ENCODE measurements around the gene TBC1D14. TPM values are rescaled to one million over a fixed set of nuclear protein-coding genes. Genes with fewer than 3 reads are reported as not detected.

Gene TBC1D14
- total and polyA plus RNA-seq, 2 of the 8 experiments (the other 6 are each of a cell fraction or from before 2014, with no cell fraction given), result 45.6 to 48.2 TPM

DNA sequence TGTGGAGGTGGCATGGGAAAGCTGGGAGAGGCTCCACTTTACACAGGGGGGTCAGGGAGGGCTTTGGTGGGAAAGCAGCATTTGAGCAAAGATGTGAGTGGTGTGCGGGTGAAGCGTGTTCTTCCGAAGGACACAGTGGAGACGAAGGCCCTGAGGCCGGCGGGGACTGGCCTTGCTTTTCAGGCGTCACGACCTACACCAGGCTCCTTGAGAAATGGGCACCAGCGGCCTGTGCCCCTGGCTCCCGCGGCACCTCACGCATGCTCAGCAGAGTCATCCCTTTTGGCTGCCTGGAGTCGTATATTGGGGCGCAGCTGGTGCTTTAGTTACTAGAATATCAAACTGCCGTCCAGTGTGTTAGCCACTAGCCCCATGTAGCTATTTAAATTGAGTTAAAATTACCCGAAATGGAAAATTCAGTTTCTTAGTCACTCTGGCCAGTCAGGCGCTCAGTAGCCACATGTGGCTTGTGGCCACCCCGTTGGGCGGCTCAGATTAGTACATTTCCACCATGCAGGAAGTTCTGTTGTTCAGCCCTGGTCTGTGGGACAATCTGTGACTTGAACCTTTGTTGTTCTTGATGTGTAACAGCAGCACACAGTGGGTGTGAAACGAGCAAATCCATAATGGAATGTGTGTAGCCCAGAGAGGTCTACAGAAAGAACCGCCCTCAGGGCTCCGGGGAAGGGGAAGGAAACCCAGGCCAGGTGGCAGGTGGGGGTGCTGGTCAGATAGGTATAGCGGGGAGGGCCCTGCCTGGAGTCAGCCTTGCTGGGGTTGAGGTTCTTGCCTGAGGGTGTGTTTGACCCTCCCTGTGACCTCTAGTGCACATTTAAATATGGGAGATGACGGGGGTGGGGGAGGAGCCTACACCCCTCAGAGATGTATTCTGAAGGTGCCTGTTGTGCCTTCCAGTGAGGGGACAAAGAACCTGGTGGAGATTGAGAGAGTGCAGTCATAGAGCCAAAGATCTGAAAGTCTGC lies 30.4 kb downstream of the TBC1D14 start:
- FAIRE-seq (no peak), DNase-seq (ENCODE audit: low read depth in 1 of 2, low spot score in 2 of 2) (no peak)
- H4K20me1 ChIP-seq (replicated peaks in 1 of 2; ENCODE audit: control insufficient read depth in 1 of 2, insufficient read depth in 2 of 2, low read length in 2 of 2), result peaks cover 0 to 14% of the 10 kb centered on the region in 2 experiments
- H4K5ac ChIP-seq (ENCODE audit: insufficient read length, low read depth, low read length), result no peak overlapping the region
- no peaks in the 10 kb centered on the region for H3K27me3 ChIP-seq (replicated peaks in 1 of 4; ENCODE audit: control insufficient read depth in 3 of 4, extremely low read depth in 1 of 4, insufficient read depth in 3 of 4, low read length in 3 of 4)
- H3K9me3 ChIP-seq (ENCODE audit: insufficient read depth in 2 of 2, low read depth in 1 of 2, low read length in 1 of 2), result no peaks in the 10 kb centered on the region
- H3K4me1 ChIP-seq (replicated peaks in 1 of 4; ENCODE audit: control insufficient read depth in 3 of 4, insufficient read depth in 4 of 4, low read length in 3 of 4), result peaks cover 13 to 51% (median 33%) of the 10 kb centered on the region in 4 experiments
- no peak overlapping the region for H3K56ac ChIP-seq (replicated peaks; ENCODE audit: insufficient read length, low read depth, low read length)
- POLR2A ChIA-PET (ENCODE audit: partially characterized antibody), result interaction anchor here (3.1 kb wide), 1 partner anchor 30 kb away, joined by 16 read pairs; the partner anchor contains the start of gene TBC1D14
- peak overlapping the region; percentile 18 to 28; a peak in 2 of 4 replicates for H3K4me2 ChIP-seq (ENCODE audit: insufficient read depth in 1 of 2, low read depth in 2 of 2, low read length in 2 of 2)
- no peak overlapping the region for H2AFZ ChIP-seq (ENCODE audit: low read length)
- H3K9ac ChIP-seq (replicated peaks in 1 of 4; ENCODE audit: extremely low read depth in 1 of 4, low read depth in 3 of 4, low read length in 3 of 4), result no peak overlapping the region
- H2BK20ac ChIP-seq (ENCODE audit: low read length), result no peak overlapping the region
- H2BK5ac ChIP-seq (ENCODE audit: low read depth, low read length), result peak overlapping the region; percentile 55; the same call in 1 of the 2 replicates
- H3K23ac ChIP-seq (ENCODE audit: insufficient read length), result no peak overlapping the region
- 0 out of 2 replicates have a peak overlapping the region, but pooled peaks have one; percentile 15 for H2AK5ac ChIP-seq (ENCODE audit: low read depth, low read length)
- H3K36me3 ChIP-seq (ENCODE audit: control insufficient read depth in 2 of 4, insufficient read depth in 4 of 4, low read length in 3 of 4), result no peaks in the 10 kb centered on the region
- H3K4me3 ChIP-seq (ENCODE audit: extremely low read depth in 1 of 4, insufficient read depth in 2 of 4, low read depth in 3 of 4, low read length in 4 of 4), result no peak overlapping the region; a peak in 1 of 8 replicates
- WGBS, 2 experiments (ENCODE audit: extremely low coverage in 1 of 2, insufficient coverage in 1 of 2, insufficient read length in 1 of 2, insufficient replicate concordance in 2 of 2, low coverage in 1 of 2, low lambda C conversion rate in 2 of 2, missing lambda C conversion rate in 1 of 2), result 83% methylated on average over 24 of the region's 24 CpGs; no CpG with 5 or more reads in 1 of the 2 experiments
- no peak overlapping the region for H3K27ac ChIP-seq (ENCODE audit: low read depth, low read length)
- CTCF ChIA-PET (ENCODE audit: partially characterized antibody), result interaction anchor here (1.5 kb wide), 1 partner anchor 32 kb away, joined by 3 read pairs; no protein-coding TSS in a partner anchor
- peaks cover 0 to 25% of the 10 kb centered on the region in 2 experiments; a peak in 3 of 4 replicates for H3K79me2 ChIP-seq (ENCODE audit: control insufficient read depth in 1 of 2, insufficient read depth in 2 of 2, low read length in 2 of 2)
- peaks cover 18% of the 10 kb centered on the region for H3K79me1 ChIP-seq (ENCODE audit: low read depth, low read length)
- no peak overlapping the region for H2BK15ac ChIP-seq (ENCODE audit: low read length)
- H3K18ac ChIP-seq (ENCODE audit: extremely low read depth, low read length), result peak overlapping the region; percentile 28; the same call in 1 of the 2 replicates
- H3K14ac ChIP-seq (ENCODE audit: insufficient read length), result no peak overlapping the region
- H3K4ac ChIP-seq (replicated peaks; ENCODE audit: insufficient read length, low read depth, low read length), result no peak overlapping the region
- H2BK120ac ChIP-seq (replicated peaks; ENCODE audit: low read depth, low read length), result no peak overlapping the region
- H4K8ac ChIP-seq (ENCODE audit: extremely low read depth, insufficient read depth, low read length), result peak overlapping the region; percentile 12; the same call in 1 of the 2 replicates
- H3K23me2 ChIP-seq (ENCODE audit: low read depth, low read length), result no peaks in the 10 kb centered on the region
- H2BK12ac ChIP-seq (ENCODE audit: low read depth, low read length), result 0 out of 2 replicates have a peak overlapping the region, but pooled peaks have one; percentile 27
- H4K91ac ChIP-seq (replicated peaks; ENCODE audit: insufficient read length, low read length), result peak overlapping the region; percentile 38
- TF ChIP-seq RAD21 (IDR thresholded peaks at IDR 0.05 in 1 of 2, conservative IDR thresholded peaks at IDR 0.05 in 1 of 2; ENCODE audit: low read depth in 2 of 2, low read length in 2 of 2) (no peak), BCL11A (IDR thresholded peaks at IDR 0.05; ENCODE audit: low read depth in 2 of 2, low read length in 2 of 2) (no peak), TCF12 (IDR thresholded peaks at IDR 0.05; ENCODE audit: low read depth, low read length) (no peak), SP2 (IDR thresholded peaks at IDR 0.05; ENCODE audit: low read length) (no peak), FOSL1 (IDR thresholded peaks at IDR 0.05; ENCODE audit: insufficient read depth, low read depth, low read length) (no peak), CHD1 (IDR thresholded peaks at IDR 0.05; ENCODE audit: low read depth, low read length) (no peak), SP4 (IDR thresholded peaks at IDR 0.05; ENCODE audit: low read length) (no peak), PHF8 (conservative IDR thresholded peaks at IDR 0.05; ENCODE audit: low read depth, low read length) (no peak), EP300 (IDR thresholded peaks at IDR 0.05; ENCODE audit: borderline replicate concordance in 1 of 2, low read depth in 2 of 2, low read length in 2 of 2) (no peak)
- TF ChIP-seq, protein P1, sequence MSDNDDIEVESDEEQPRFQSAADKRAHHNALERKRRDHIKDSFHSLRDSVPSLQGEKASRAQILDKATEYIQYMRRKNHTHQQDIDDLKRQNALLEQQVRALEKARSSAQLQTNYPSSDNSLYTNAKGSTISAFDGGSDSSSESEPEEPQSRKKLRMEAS (IDR thresholded peaks at IDR 0.05), result no peak
